ENCODE data around the gene SYCE1L. TPM values are rescaled to one million over a fixed set of nuclear protein-coding genes. Genes with fewer than 3 reads are reported as not detected.

The SYCE1L gene
- polyA plus RNA-seq, 3 donors = 0.29 TPM; not detected in 2

DNA sequence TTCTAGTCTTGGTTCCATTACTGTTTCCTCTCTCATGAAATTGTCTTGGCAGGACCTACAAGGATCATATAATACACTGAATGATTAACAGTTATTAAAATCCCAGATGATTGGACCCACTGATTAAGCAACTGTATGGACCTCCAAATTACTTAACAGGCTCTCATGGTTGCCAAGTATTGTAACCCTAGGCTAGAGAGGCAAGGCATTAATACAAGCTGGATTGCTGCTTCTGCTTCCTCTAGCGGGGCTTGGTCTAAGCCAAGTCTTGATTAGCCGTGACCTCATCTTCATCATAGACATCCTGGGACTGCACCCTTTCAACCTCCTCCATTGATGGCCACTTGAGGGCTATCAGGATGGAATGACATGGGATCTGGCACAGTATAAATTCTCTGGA is 46.9 kb downstream of the SYCE1L start:
- no peaks in the 10 kb centered on the region for H3K27me3 ChIP-seq (ENCODE audit: control insufficient read depth in 2 of 2, insufficient read depth in 2 of 2, low read length in 2 of 2)
- peaks cover 5 to 6% (median 5%) of the 10 kb centered on the region in 3 donors for H3K27me3 Mint-ChIP-seq (ENCODE audit: low read depth in 3 of 3)
- H3K27ac ChIP-seq (ENCODE audit: low read depth in 1 of 2, low read length in 2 of 2) = no peak overlapping the region
- H3K79me2 ChIP-seq (ENCODE audit: insufficient read depth, low read length) = no peaks in the 10 kb centered on the region
- no peak overlapping the region for H3K4me2 ChIP-seq (replicated peaks; ENCODE audit: extremely low read depth, low read length, poor library complexity, severe bottlenecking)
- no peaks in the 10 kb centered on the region for H4K20me1 ChIP-seq (ENCODE audit: insufficient read depth, low read length)
- no peak overlapping the region for H3K9ac ChIP-seq (ENCODE audit: insufficient read depth, low read length, poor library complexity, severe bottlenecking)
- H2AFZ ChIP-seq (ENCODE audit: insufficient read depth, low read depth, low read length, poor library complexity, severe bottlenecking) = no peak overlapping the region
- intact Hi-C loops (cut with micrococcal nuclease) = no loop called here
- no CpG with 5 or more reads among the region's 2 CpGs for WGBS (ENCODE audit: insufficient coverage)
- H3K4me1 Mint-ChIP-seq = no peaks in the 10 kb centered on the region
- no peak for TF ChIP-seq CTCF (IDR thresholded peaks at IDR 0.05)
- no peaks in the 10 kb centered on the region for H3K4me1 ChIP-seq (ENCODE audit: control insufficient read depth in 1 of 2, insufficient read depth in 2 of 2, low read length in 2 of 2)
- no peak overlapping the region for H3K27ac Mint-ChIP-seq
- H3K36me3 Mint-ChIP-seq = no peaks in the 10 kb centered on the region
- H3K9me3 ChIP-seq (replicated peaks in 1 of 2; ENCODE audit: control insufficient read depth in 1 of 2, insufficient read depth in 1 of 2, low read length in 2 of 2) = no peaks in the 10 kb centered on the region
- peaks cover 0 to 2% (median 0%) of the 10 kb centered on the region in 7 donors for H3K9me3 Mint-ChIP-seq
- DNase-seq = no peak
- no peak overlapping the region for H3K4me3 ChIP-seq (replicated peaks in 1 of 3; ENCODE audit: low read depth in 2 of 3, low read length in 3 of 3)
- H3K4me3 Mint-ChIP-seq = no peak overlapping the region
- no peaks in the 10 kb centered on the region for H3K36me3 ChIP-seq (replicated peaks in 1 of 2; ENCODE audit: control insufficient read depth in 1 of 2, insufficient read depth in 2 of 2, low read length in 2 of 2)

- DNase-seq = no peak
- Histone ChIP-seq H3K4me3 (replicated peaks in 1 of 3; ENCODE audit: low read depth in 2 of 3, low read length in 3 of 3) (no peak overlapping the region), H2AFZ (ENCODE audit: insufficient read depth, low read depth, low read length, poor library complexity, severe bottlenecking) (no peak overlapping the region), H3K9me3 (replicated peaks in 1 of 2; ENCODE audit: control insufficient read depth in 1 of 2, insufficient read depth in 1 of 2, low read length in 2 of 2) (no peaks in the 10 kb centered on the region), H3K36me3 (replicated peaks in 1 of 2; ENCODE audit: control insufficient read depth in 1 of 2, insufficient read depth in 2 of 2, low read length in 2 of 2) (no peaks in the 10 kb centered on the region), H3K27me3 (ENCODE audit: control insufficient read depth in 2 of 2, insufficient read depth in 2 of 2, low read length in 2 of 2) (no peaks in the 10 kb centered on the region), H3K79me2 (ENCODE audit: insufficient read depth, low read length) (no peaks in the 10 kb centered on the region), H3K4me2 (replicated peaks; ENCODE audit: extremely low read depth, low read length, poor library complexity, severe bottlenecking) (no peak overlapping the region), H4K20me1 (ENCODE audit: insufficient read depth, low read length) (no peaks in the 10 kb centered on the region), H3K27ac (ENCODE audit: low read depth in 1 of 2, low read length in 2 of 2) (no peak overlapping the region), H3K9ac (ENCODE audit: insufficient read depth, low read length, poor library complexity, severe bottlenecking) (no peak overlapping the region), H3K4me1 (ENCODE audit: control insufficient read depth in 1 of 2, insufficient read depth in 2 of 2, low read length in 2 of 2) (no peaks in the 10 kb centered on the region)
- Mint-ChIP-seq H3K36me3 (no peaks in the 10 kb centered on the region), H3K27me3 (ENCODE audit: low read depth in 3 of 3) (peaks cover 0 to 3% (median 0%) of the 10 kb centered on the region in 3 donors), H3K4me1 (no peaks in the 10 kb centered on the region), H3K4me3 (no peak overlapping the region), H3K9me3 (peaks cover 0 to 2% (median 0%) of the 10 kb centered on the region in 7 donors), H3K27ac (no peak overlapping the region)
- no peak for TF ChIP-seq CTCF (IDR thresholded peaks at IDR 0.05)
- WGBS (ENCODE audit: insufficient coverage) = 100% methylated on average over 2 of the region's 4 CpGs
- intact Hi-C loops (cut with micrococcal nuclease) = no loop called here
Measured at GRCh38 chr16:77250400-77250799, 51.2 kb downstream of the SYCE1L start.

Other genes with a start within 250 kb of the SYCE1L start
- gene MON1B, start 8.2 kb upstream of the SYCE1L start, polyA plus RNA-seq = 10 to 100 TPM; 26.4 to 35.7 (median 35.6) TPM
- gene ADAMTS18, start 235.6 kb downstream of the SYCE1L start, polyA plus RNA-seq = not detected

Measured in CD14-positive monocyte (primary cell).